Keratinocyte (primary cell): Measurements from ENCODE around the gene ATP2A3. TPM values are rescaled to one million over a fixed set of nuclear protein-coding genes. Genes with fewer than 3 reads are reported as not detected.

ENCODE experiments used
- DNase-seq: peaks from one replicate; pipeline ENCODE4 v3.0.0-alpha.2; 2011; ENCODE audit warnings: low read depth, missing footprints, low spot score
- FAIRE-seq: peaks from 2 replicates; lab custom pipeline; 2011; peaks lifted over from hg19 to GRCh38; lab: Jason Lieb, UNC
- H2AFZ ChIP-seq: 2 replicates; pipeline ENCODE4 v1.6.0; 2012; ENCODE audit warnings: low read length, control low read depth, inconsistent platforms; ENCODE audit not compliant: control insufficient read depth
- H3K27ac ChIP-seq: 2 replicates; pipeline ENCODE4 v1.5.1; 2011; ENCODE audit warnings: low read length; ENCODE audit not compliant: control insufficient read depth, insufficient read depth
- H3K27me3 ChIP-seq: 3 replicates; pipeline ENCODE4 v1.6.0; 2011; ENCODE audit warnings: low read length; ENCODE audit not compliant: control insufficient read depth, insufficient read depth; ENCODE audit errors: extremely low read depth
- H3K36me3 ChIP-seq, 2 experiments: 2 replicates in 1 of 2; 3 replicates in 1 of 2; pipeline ENCODE4 v1.5.1; 2011; ENCODE audit warnings: low read length in 2 of 2, mild to moderate bottlenecking in 1 of 2; ENCODE audit not compliant: control insufficient read depth in 2 of 2, insufficient read depth in 2 of 2; ENCODE audit errors: extremely low read depth in 1 of 2
- H3K4me1 ChIP-seq: 3 replicates; pipeline ENCODE4 v1.5.1; 2011; ENCODE audit warnings: low read length; ENCODE audit not compliant: control insufficient read depth, insufficient read depth; ENCODE audit errors: extremely low read depth
- H3K4me2 ChIP-seq: 3 replicates; pipeline ENCODE4 v1.6.0; 2011; ENCODE audit warnings: low read depth, low read length; ENCODE audit not compliant: control insufficient read depth, insufficient read depth; ENCODE audit errors: extremely low read depth
- H3K4me3 ChIP-seq, 3 experiments: fragments of 200-600 bp in 1 of 3; sonication (generic) in 1 of 3; 2 replicates in 2 of 3; 3 replicates in 1 of 3; pipeline ENCODE4 v1.5.1; 2011 to 2016; ENCODE audit warnings: low read length in 3 of 3, mild to moderate bottlenecking in 3 of 3, control low read depth in 2 of 3, inconsistent platforms in 1 of 3, low read depth in 1 of 3, mixed read lengths in 1 of 3, mixed run types in 1 of 3, moderate library complexity in 1 of 3; ENCODE audit not compliant: control insufficient read depth in 2 of 3, insufficient read depth in 2 of 3; ENCODE audit errors: extremely low read depth in 1 of 3
- H3K79me2 ChIP-seq: 2 replicates; pipeline ENCODE4 v1.6.0; 2012; ENCODE audit warnings: low read length; ENCODE audit not compliant: control insufficient read depth, insufficient read depth
- H3K9ac ChIP-seq: 3 replicates; pipeline ENCODE4 v1.6.0; 2011; ENCODE audit warnings: low read length; ENCODE audit not compliant: control insufficient read depth, insufficient read depth; ENCODE audit errors: extremely low read depth
- H3K9me1 ChIP-seq: 3 replicates; pipeline ENCODE4 v1.6.0; 2011; ENCODE audit warnings: low read length; ENCODE audit not compliant: control insufficient read depth, insufficient read depth; ENCODE audit errors: extremely low read depth
- H3K9me3 ChIP-seq: 2 replicates; pipeline ENCODE4 v1.5.1; 2012; ENCODE audit warnings: low read depth, low read length; ENCODE audit not compliant: control insufficient read depth
- H4K20me1 ChIP-seq: 3 replicates; pipeline ENCODE4 v1.6.0; 2011; ENCODE audit warnings: low read length; ENCODE audit not compliant: control insufficient read depth, insufficient read depth; ENCODE audit errors: extremely low read depth
- EZH2 ChIP-seq: IDR thresholded peaks from one replicate; pipeline ENCODE4 v1.6.1; 2012; ENCODE audit warnings: inconsistent platforms, mild to moderate bottlenecking, low read length, moderate library complexity
- dilution Hi-C: fragments of 300-500 bp; cut with MboI; formaldehyde crosslinking; loops from one replicate; pipeline ENCODE4 v1.7.0; 2020; ENCODE audit warnings: low sequenced_read_pairs; ENCODE audit not compliant: extremely low pct_ligation_motif_present
- polyA plus RNA-seq, 5 experiments: library from polyadenylated mRNA; depleted of rRNA in 3 of 5; stranded (reverse) in 3 of 5; stranded (forward) in 1 of 5; unstranded in 1 of 5; fragments of >200 nt; gene quantifications; 1 replicate in 1 of 5; 2 replicates in 3 of 5; 3 replicates in 1 of 5; pipeline versions ENCODE4 v1.2.1 to v1.2.3, GENCODE V29; 2011 to 2012; ENCODE audit warnings: missing spikeins in 2 of 5, low read depth in 1 of 5, low replicate concordance in 1 of 5
- TF ChIP-seq, protein P1 (sequence below), 3 experiments: IDR thresholded peaks in 1 of 3; conservative IDR thresholded peaks in 1 of 3; optimal IDR thresholded peaks in 1 of 3; 2 replicates in 2 of 3; 3 replicates in 1 of 3; pipeline versions ENCODE3 to v1.5.1; 2011; ENCODE audit warnings: low read length in 3 of 3, mild to moderate bottlenecking in 3 of 3, moderate library complexity in 2 of 3, control low read depth in 1 of 3, inconsistent platforms in 1 of 3; ENCODE audit not compliant: insufficient read depth in 2 of 3; ENCODE audit errors: extremely low read depth in 1 of 3

ATP2A3 gene
- polyA plus RNA-seq, 1 donor (not counting 4 experiments of a cell fraction or from before 2014, with no cell fraction given) = 0.13 TPM

GRCh38 chr17:3927628-3928340, 36.5 kb downstream of the ATP2A3 start:
- H3K36me3 ChIP-seq = no peaks in the 10 kb centered on the region
- no peaks in the 10 kb centered on the region for H3K9me3 ChIP-seq
- H3K27ac ChIP-seq = no peak overlapping the region
- H4K20me1 ChIP-seq = no peaks in the 10 kb centered on the region
- H3K9me1 ChIP-seq = no peaks in the 10 kb centered on the region
- TF ChIP-seq EZH2 = no peak
- TF ChIP-seq, protein P1, sequence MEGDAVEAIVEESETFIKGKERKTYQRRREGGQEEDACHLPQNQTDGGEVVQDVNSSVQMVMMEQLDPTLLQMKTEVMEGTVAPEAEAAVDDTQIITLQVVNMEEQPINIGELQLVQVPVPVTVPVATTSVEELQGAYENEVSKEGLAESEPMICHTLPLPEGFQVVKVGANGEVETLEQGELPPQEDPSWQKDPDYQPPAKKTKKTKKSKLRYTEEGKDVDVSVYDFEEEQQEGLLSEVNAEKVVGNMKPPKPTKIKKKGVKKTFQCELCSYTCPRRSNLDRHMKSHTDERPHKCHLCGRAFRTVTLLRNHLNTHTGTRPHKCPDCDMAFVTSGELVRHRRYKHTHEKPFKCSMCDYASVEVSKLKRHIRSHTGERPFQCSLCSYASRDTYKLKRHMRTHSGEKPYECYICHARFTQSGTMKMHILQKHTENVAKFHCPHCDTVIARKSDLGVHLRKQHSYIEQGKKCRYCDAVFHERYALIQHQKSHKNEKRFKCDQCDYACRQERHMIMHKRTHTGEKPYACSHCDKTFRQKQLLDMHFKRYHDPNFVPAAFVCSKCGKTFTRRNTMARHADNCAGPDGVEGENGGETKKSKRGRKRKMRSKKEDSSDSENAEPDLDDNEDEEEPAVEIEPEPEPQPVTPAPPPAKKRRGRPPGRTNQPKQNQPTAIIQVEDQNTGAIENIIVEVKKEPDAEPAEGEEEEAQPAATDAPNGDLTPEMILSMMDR (optimal IDR thresholded peaks at IDR 0.05 in 1 of 3, IDR thresholded peaks at IDR 0.05 in 1 of 3, conservative IDR thresholded peaks at IDR 0.05 in 1 of 3; ENCODE audit: extremely low read depth in 1 of 3, insufficient read depth in 2 of 3, low read length in 3 of 3) = no peak
- H2AFZ ChIP-seq = no peak overlapping the region
- peaks cover 10% of the 10 kb centered on the region for H3K27me3 ChIP-seq
- no peak for FAIRE-seq
- H3K4me3 ChIP-seq = no peak overlapping the region
- no peaks in the 10 kb centered on the region for H3K79me2 ChIP-seq
- no peaks in the 10 kb centered on the region for H3K4me1 ChIP-seq
- no peak overlapping the region for H3K9ac ChIP-seq
- H3K4me2 ChIP-seq = no peak overlapping the region
- dilution Hi-C loops = no loop called here
- DNase-seq = no peak

DNA sequence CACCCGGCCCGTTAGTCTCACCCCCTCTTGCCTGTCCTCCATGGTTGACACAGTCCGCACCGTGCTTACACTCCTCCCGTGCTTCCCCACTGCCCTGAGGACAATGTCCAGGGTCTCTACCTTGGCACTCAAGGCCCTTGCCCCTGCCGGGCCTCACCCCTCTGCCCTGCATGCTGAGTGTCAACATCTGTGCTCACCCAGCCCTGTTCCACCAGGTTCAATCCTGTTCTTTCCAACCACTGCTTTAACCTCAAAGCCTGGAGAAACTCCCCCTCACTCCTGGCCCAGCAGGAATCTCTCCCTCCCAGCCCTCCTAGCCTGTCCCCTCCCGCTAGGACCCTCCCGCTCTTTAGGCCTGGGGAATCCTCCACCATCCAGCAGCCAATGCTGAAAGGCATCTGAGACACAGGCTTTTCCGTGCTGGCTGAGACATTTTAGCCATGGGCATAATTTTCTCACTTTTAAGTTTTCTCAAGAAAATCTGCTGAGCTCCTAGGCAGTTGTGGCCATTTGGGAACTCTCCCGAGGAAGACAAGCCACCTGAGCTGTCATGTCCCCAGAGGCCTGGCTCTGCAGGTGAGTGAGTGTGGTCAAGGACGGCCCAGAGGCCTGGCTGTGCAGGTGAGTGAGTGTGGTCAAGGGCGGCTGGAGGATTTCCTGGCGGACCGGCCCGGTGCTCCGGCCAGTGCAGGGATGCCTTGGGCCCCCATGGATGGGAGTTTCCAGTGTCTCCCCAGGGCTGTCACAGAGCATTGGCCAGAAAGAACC, 37.2 kb downstream of the ATP2A3 start:
- no peak for TF ChIP-seq EZH2
- TF ChIP-seq, protein P1 (optimal IDR thresholded peaks at IDR 0.05 in 1 of 3, IDR thresholded peaks at IDR 0.05 in 1 of 3, conservative IDR thresholded peaks at IDR 0.05 in 1 of 3; ENCODE audit: extremely low read depth in 1 of 3, insufficient read depth in 2 of 3, low read length in 3 of 3) = no peak
- dilution Hi-C loops = no loop called here
- Histone ChIP-seq H2AFZ (no peak overlapping the region), H3K9me3 (no peaks in the 10 kb centered on the region), H3K27ac (no peak overlapping the region), H3K4me3 (no peak overlapping the region), H3K36me3 (no peaks in the 10 kb centered on the region), H3K4me2 (no peak overlapping the region), H3K4me1 (no peaks in the 10 kb centered on the region), H3K27me3 (peaks cover 10% of the 10 kb centered on the region), H3K9ac (no peak overlapping the region), H4K20me1 (no peaks in the 10 kb centered on the region), H3K79me2 (no peaks in the 10 kb centered on the region), H3K9me1 (no peaks in the 10 kb centered on the region)
- FAIRE-seq (no peak), DNase-seq (no peak)
